Osteocyte (in vitro differentiated cells): Measurements from ENCODE around the gene EHMT1. TPM values are rescaled to one million over a fixed set of nuclear protein-coding genes. Genes with fewer than 3 reads are reported as not detected.
A peak's percentile ranks its signal among the peaks of the same experiment; 100 is the strongest.

Source experiments
- DNase-seq: peaks from one replicate; pipeline ENCODE4 v3.0.0; 2021; ENCODE audit warnings: mixed read lengths; ENCODE audit not compliant: unreplicated experiment; ENCODE audit errors: extremely low spot score
- H3K27ac Mint-ChIP-seq: one replicate; pipeline ENCODE4 v1.8.0; 2021; ENCODE audit warnings: mild to moderate bottlenecking, mixed read lengths; ENCODE audit not compliant: unreplicated experiment
- H3K27me3 Mint-ChIP-seq: one replicate; pipeline ENCODE4 v1.8.0; 2021; ENCODE audit warnings: mixed read lengths; ENCODE audit not compliant: unreplicated experiment
- H3K36me3 Mint-ChIP-seq: one replicate; pipeline ENCODE4 v1.8.0; 2021; ENCODE audit warnings: mixed read lengths; ENCODE audit not compliant: unreplicated experiment
- H3K4me1 Mint-ChIP-seq: one replicate; pipeline ENCODE4 v1.8.0; 2021; ENCODE audit warnings: mixed read lengths; ENCODE audit not compliant: unreplicated experiment
- H3K4me3 Mint-ChIP-seq: one replicate; pipeline ENCODE4 v1.8.0; 2021; ENCODE audit warnings: mild to moderate bottlenecking, moderate library complexity, mixed read lengths; ENCODE audit not compliant: unreplicated experiment
- H3K9me3 Mint-ChIP-seq: one replicate; pipeline ENCODE4 v1.8.0; 2021; ENCODE audit warnings: mixed read lengths; ENCODE audit not compliant: unreplicated experiment
- CTCF ChIP-seq: fragments of 200-600 bp; sonication (generic); IDR thresholded peaks from 2 replicates; pipeline ENCODE4 v1.5.0; 2021; ENCODE audit warnings: antibody characterized with exemption, mild to moderate bottlenecking, moderate library complexity
- total RNA-seq: library from RNA; stranded (reverse); gene quantifications from 2 replicates; pipeline ENCODE4 v1.2.1, GENCODE V29; 2021

Gene EHMT1
- total RNA-seq, 1 donor from 2014 or later = 88.6 TPM

DNA sequence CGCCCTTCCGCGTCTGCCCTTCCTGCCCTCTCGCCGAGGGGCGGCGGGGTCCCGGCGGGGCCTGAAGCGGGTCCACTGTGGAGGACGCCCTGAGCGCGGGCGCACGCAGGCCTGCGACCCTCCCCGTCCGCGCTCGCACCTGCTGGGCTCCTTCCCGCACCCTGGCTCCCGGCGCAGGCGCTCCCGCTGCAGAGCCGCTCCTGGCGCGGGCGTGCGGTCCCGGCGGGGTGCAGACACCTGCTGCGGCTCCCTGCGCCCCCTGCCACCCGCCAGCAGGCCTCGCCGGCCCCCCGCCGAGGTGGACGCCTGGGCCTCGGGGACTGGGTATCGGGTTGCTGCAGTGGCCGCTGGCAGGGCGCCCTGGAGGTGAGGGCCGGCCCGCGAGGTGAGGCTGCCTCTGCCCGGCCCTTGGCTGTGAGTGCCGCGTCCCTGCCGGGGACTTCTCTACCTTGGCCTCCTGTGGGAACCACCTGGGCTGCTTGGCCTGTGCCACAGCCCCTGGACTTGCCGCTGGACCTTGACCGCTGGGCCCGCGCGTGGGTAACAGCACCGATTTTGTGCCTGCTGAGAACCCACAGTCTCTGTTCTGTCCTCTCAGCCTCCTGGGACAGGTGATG, 12.7 kb upstream of the EHMT1 start:
- no peak for DNase-seq
- H3K4me3 Mint-ChIP-seq = peak overlapping the region; percentile 70
- no peaks in the 10 kb centered on the region for H3K36me3 Mint-ChIP-seq
- TF ChIP-seq CTCF = no peak
- no peaks in the 10 kb centered on the region for H3K9me3 Mint-ChIP-seq
- H3K4me1 Mint-ChIP-seq = peaks cover 22% of the 10 kb centered on the region
- no peaks in the 10 kb centered on the region for H3K27me3 Mint-ChIP-seq
- no peak overlapping the region for H3K27ac Mint-ChIP-seq

GRCh38 chr9:137606734-137607138, 12.1 kb upstream of the EHMT1 start:
- Mint-ChIP-seq H3K36me3 (no peaks in the 10 kb centered on the region), H3K27me3 (no peaks in the 10 kb centered on the region), H3K9me3 (no peaks in the 10 kb centered on the region), H3K4me3 (peak overlapping the region; percentile 70), H3K4me1 (peaks cover 28% of the 10 kb centered on the region), H3K27ac (no peak overlapping the region)
- DNase-seq = no peak
- TF ChIP-seq CTCF = no peak

DNA sequence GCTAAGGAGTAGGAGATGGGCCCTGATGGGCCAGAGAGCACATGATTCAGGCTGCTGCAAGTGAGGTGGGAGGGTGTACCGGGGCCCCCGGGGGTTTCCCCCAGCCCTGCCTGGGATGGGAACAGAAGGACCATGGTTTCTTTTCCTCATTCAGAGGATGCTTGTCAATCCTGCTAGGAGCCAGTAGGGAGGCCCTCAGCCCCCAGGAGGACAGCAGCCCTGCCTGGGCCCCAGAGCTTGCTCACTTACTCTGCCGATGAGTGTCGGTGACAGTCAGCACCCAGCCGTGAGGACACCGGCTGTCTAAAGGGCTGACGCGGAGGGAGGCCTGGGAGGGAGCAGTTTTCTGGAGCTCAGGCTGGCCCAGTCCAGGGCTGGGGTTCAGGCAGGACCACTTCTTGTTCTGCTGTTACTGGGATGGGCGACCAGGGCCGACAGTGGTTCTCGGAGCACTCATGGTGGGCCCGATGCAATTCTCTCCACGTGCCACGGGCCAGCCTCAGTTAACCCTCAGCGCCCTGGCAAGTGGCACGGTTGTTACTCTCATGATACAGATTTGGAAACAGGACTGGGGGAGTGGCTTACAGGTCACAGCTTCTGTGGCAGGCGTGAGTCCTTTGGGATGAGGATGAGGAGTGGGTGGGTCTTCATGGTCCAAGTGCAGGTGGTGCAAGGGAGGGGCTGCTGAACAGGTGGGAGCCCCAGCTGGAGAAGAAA, 11.5 kb upstream of the EHMT1 start:
- peak overlapping the region; percentile 70 for H3K4me3 Mint-ChIP-seq
- no peaks in the 10 kb centered on the region for H3K36me3 Mint-ChIP-seq
- peaks cover 33% of the 10 kb centered on the region for H3K4me1 Mint-ChIP-seq
- H3K27me3 Mint-ChIP-seq = no peaks in the 10 kb centered on the region
- no peak overlapping the region for H3K27ac Mint-ChIP-seq
- no peak for DNase-seq
- H3K9me3 Mint-ChIP-seq = no peaks in the 10 kb centered on the region
- TF ChIP-seq CTCF = no peak

GRCh38 chr9:137610944-137611343, 7.9 kb upstream of the EHMT1 start:
- Mint-ChIP-seq H3K27ac (peak overlapping the region; percentile 81), H3K36me3 (peaks cover 3% of the 10 kb centered on the region), H3K4me1 (peaks cover 39% of the 10 kb centered on the region), H3K27me3 (no peaks in the 10 kb centered on the region), H3K4me3 (no peak overlapping the region), H3K9me3 (no peaks in the 10 kb centered on the region)
- no peak for TF ChIP-seq CTCF
- no peak for DNase-seq
